GM12872 (cell line): ENCODE data around the gene PLEKHA6.

Experiments used
- TF ChIP-seq, protein P1 (sequence below): IDR thresholded peaks from 3 replicates; pipeline ENCODE4 v1.5.1; 2011; ENCODE audit warnings: low read depth, mild to moderate bottlenecking, low read length, moderate library complexity; ENCODE audit not compliant: insufficient read depth

PLEKHA6 gene

DNA sequence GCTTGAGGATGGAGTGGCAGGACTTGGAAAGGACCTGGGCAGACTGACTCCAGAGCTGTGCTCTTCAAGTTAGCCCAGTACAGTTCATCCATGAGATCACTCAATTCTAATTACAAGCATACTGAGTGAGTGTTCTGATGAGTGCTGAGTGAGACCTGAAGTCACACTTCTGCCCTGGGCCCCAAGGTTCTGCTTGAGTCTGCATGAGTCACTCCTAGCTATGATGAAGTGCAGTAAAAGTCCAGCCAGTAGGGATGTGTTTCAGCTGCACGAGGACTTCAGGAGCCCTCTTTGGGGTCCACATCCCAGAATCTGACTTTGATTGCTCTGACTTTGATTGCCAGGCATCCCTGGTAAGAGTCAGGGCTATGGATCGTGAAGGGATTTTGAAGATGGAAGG, 35.8 kb downstream of the PLEKHA6 start:
- TF ChIP-seq, protein P1, sequence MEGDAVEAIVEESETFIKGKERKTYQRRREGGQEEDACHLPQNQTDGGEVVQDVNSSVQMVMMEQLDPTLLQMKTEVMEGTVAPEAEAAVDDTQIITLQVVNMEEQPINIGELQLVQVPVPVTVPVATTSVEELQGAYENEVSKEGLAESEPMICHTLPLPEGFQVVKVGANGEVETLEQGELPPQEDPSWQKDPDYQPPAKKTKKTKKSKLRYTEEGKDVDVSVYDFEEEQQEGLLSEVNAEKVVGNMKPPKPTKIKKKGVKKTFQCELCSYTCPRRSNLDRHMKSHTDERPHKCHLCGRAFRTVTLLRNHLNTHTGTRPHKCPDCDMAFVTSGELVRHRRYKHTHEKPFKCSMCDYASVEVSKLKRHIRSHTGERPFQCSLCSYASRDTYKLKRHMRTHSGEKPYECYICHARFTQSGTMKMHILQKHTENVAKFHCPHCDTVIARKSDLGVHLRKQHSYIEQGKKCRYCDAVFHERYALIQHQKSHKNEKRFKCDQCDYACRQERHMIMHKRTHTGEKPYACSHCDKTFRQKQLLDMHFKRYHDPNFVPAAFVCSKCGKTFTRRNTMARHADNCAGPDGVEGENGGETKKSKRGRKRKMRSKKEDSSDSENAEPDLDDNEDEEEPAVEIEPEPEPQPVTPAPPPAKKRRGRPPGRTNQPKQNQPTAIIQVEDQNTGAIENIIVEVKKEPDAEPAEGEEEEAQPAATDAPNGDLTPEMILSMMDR, result no peak

GRCh38 chr1:204322339-204322868, 37.3 kb downstream of the PLEKHA6 start:
- TF ChIP-seq, protein P1, result no peak

DNA sequence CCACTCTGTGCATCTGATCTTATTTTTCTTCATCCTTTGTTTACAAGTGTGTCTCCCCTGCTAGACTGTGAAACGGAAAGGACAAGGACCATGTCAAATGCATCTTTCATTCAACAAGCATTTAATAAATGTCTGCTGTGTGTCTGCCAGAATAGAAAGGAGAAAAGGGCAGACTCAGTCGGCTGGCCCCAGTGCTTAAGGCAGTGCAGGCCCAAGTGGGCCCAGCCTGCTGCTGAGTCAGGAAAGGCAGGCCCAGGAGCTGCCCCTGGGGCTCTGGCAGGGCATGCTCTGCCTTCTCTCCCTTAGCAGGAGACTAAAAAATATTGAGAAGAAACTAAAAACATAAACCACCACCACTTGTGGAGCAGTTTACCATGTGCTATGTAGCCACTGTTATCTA, 38.1 kb downstream of the PLEKHA6 start:
- TF ChIP-seq, protein P1, result no peak

- TF ChIP-seq, protein P1, result no peak
Observed at GRCh38 chr1:204321051-204321450, 38.7 kb downstream of the PLEKHA6 start.

DNA sequence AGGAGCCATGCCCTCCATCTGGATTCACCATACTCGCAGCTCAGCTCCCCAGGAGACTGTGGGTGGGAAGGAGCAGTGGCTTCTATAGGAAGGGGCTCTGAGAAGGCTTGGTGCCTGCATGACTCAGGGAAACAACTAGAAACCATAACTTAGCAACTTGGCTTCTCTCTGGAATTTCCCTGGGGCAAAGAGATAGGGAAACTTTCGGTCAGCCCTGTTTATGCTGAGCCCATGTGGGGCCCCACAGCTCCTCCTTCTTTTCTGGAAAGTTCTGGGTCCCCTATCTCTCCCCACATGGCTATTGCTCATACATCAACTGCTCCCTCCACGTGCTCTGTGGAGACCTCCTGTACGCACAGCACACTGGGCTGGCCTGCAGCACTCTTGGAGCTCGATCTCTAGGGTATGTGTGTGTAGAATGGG, 39.3 kb downstream of the PLEKHA6 start:
- TF ChIP-seq, protein P1, result no peak

DNA sequence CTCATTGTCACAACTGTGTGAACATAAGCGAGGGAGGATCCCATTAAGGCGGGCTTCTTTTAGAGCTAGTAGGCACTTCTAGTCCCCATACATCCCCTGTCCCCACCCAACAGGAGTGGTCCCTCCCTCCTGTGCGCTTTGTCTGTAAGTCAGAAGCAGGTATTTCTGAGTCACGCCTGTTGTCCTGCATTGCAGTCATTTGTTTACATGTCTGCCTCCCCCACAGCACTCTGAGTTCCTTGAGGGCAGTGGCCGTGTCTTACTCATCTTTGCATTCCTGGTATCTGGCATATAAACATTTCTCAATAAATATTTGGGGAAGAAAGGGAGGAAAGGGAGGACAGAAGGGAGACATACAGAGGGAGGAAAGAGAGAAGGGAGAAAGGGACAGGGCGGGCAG, 40.3 kb downstream of the PLEKHA6 start:
- TF ChIP-seq, protein P1, result no peak

DNA sequence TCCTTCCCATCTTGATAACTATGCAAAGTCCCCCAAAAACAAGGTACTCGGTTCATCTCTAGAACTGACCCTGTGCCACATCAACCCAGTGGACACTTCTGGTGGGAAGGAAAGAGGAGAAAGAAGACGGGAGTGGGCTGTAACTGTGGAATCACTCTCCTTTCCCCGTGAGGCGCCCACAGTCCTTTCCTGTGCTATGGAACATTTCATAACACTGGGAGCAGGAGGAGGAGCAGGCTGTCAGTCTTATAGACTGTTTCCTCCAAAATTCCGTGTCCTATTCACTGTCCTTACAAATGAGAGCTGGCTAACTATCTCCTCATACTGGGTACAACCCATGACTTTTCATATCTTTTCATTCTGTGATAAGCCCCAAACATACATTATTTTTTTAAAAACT, 40.7 kb downstream of the PLEKHA6 start:
- TF ChIP-seq, protein P1, result no peak
